Fibroblast of the conjunctiva (primary cell): Measurements from ENCODE around the gene OR2T34.
"Not testable (repeated sequence)": the region's sequence is repeated elsewhere in the genome, so short reads cannot be mapped to it uniquely, and the experiment has no call there.

Source experiments
- DNase-seq: peaks from one replicate; pipeline ENCODE4 v3.0.0-alpha.2; 2010; ENCODE audit warnings: low read depth

Gene OR2T34

GRCh38 chr1:248562672-248563071 lies 11.9 kb downstream of the OR2T34 start, which contains the start of gene OR2T29:
TSS of gene OR2T29 (minus strand) at chr1:248562772. CDS start at chr1:248559491, 3,281 bp downstream.
- not testable (repeated sequence) for DNase-seq

GRCh38 chr1:248551027-248551426 lies 23.5 kb downstream of the OR2T34 start:
- not testable (repeated sequence) for DNase-seq

GRCh38 chr1:248547383-248547782 lies 27.2 kb downstream of the OR2T34 start:
- DNase-seq, result not testable (repeated sequence)

- not testable (repeated sequence) for DNase-seq
Measured at GRCh38 chr1:248537449-248537848, 37.1 kb downstream of the OR2T34 start.
